Measurements from ENCODE around the gene IGSF11. TPM values are rescaled to one million over a fixed set of nuclear protein-coding genes. Genes with fewer than 3 reads are reported as not detected.

The IGSF11 gene
- total RNA-seq, 1 donor from 2014 or later, result 0.13 TPM

- DNase-seq (ENCODE audit: low read depth in 2 of 2), result no peak
Measured at GRCh38 chr3:118951089-118951488, 83.6 kb downstream of the IGSF11 start.

GRCh38 chr3:118949113-118949760 is 85.4 kb downstream of the IGSF11 start:
- DNase-seq (ENCODE audit: low read depth in 2 of 2), result no peak

GRCh38 chr3:118948146-118948545 is 86.5 kb downstream of the IGSF11 start:
- no peak for DNase-seq (ENCODE audit: low read depth in 2 of 2)

GRCh38 chr3:118946449-118946848 is 88.2 kb downstream of the IGSF11 start:
- DNase-seq (ENCODE audit: low read depth in 2 of 2), result no peak

- no peak for DNase-seq (ENCODE audit: low read depth in 2 of 2)
Measured at GRCh38 chr3:118945834-118946233, 88.8 kb downstream of the IGSF11 start.

- no peak for DNase-seq (ENCODE audit: low read depth in 2 of 2)
Measured at GRCh38 chr3:118943597-118943996, 91.0 kb downstream of the IGSF11 start.

- DNase-seq (ENCODE audit: low read depth in 2 of 2), result no peak
Measured at GRCh38 chr3:118942671-118943070, 92.0 kb downstream of the IGSF11 start.

- DNase-seq (ENCODE audit: low read depth in 2 of 2), result no peak
Measured at GRCh38 chr3:118942195-118942594, 92.5 kb downstream of the IGSF11 start.

GRCh38 chr3:118941236-118941635 is 93.4 kb downstream of the IGSF11 start:
- no peak for DNase-seq (ENCODE audit: low read depth in 2 of 2)

GRCh38 chr3:118938183-118938961 is 96.3 kb downstream of the IGSF11 start:
- no peak for DNase-seq (ENCODE audit: low read depth in 2 of 2)

- DNase-seq (ENCODE audit: low read depth in 2 of 2), result no peak
Measured at GRCh38 chr3:118936811-118937210, 97.8 kb downstream of the IGSF11 start.

GRCh38 chr3:118932822-118933558 is 101.7 kb downstream of the IGSF11 start:
- no peak for DNase-seq (ENCODE audit: low read depth in 2 of 2)

GRCh38 chr3:118931996-118932395 is 102.7 kb downstream of the IGSF11 start:
- DNase-seq (ENCODE audit: low read depth in 2 of 2), result no peak

- DNase-seq (ENCODE audit: low read depth in 2 of 2), result no peak
Measured at GRCh38 chr3:118927449-118927848, 107.2 kb downstream of the IGSF11 start.

GRCh38 chr3:118912188-118912587 is 122.5 kb downstream of the IGSF11 start:
- no peak for DNase-seq (ENCODE audit: low read depth in 2 of 2)

GRCh38 chr3:118910332-118910731 is 124.3 kb downstream of the IGSF11 start:
- no peak for DNase-seq (ENCODE audit: low read depth in 2 of 2)

- DNase-seq (ENCODE audit: low read depth in 2 of 2), result no peak
Measured at GRCh38 chr3:118909763-118910162, 124.9 kb downstream of the IGSF11 start.

- no peak for DNase-seq (ENCODE audit: low read depth in 2 of 2)
Measured at GRCh38 chr3:118907909-118908308, 126.7 kb downstream of the IGSF11 start.

- DNase-seq (ENCODE audit: low read depth in 2 of 2), result no peak
Measured at GRCh38 chr3:118900737-118901525, 133.7 kb downstream of the IGSF11 start.

- no peak for DNase-seq (ENCODE audit: low read depth in 2 of 2)
Measured at GRCh38 chr3:118890206-118890605, 144.4 kb downstream of the IGSF11 start.

- DNase-seq (ENCODE audit: low read depth in 2 of 2), result no peak
Measured at GRCh38 chr3:118889691-118890090, 145.0 kb downstream of the IGSF11 start.

GRCh38 chr3:118886708-118887107 is 147.9 kb downstream of the IGSF11 start:
- no peak for DNase-seq (ENCODE audit: low read depth in 2 of 2)

All from dermis microvascular lymphatic vessel endothelial cell (primary cell).